HG03565 (cell line): ENCODE data around the gene COL26A1.

ENCODE experiments used
- ATAC-seq: cut with Tn5 transposase; IDR thresholded peaks from one replicate; pipeline ENCODE4 v1.9.1; 2021; ENCODE audit warnings: mild to moderate bottlenecking, moderate library complexity; ENCODE audit not compliant: unreplicated experiment

The COL26A1 gene

GRCh38 chr7:101368422-101369165, 5.9 kb downstream of the COL26A1 start:
- ATAC-seq = no peak

- ATAC-seq = no peak
These were observed 8.2 kb downstream of the COL26A1 start for GRCh38 chr7:101370836-101371235.

GRCh38 chr7:101373812-101374614, 11.3 kb downstream of the COL26A1 start:
- no peak for ATAC-seq

GRCh38 chr7:101374990-101375389, 12.3 kb downstream of the COL26A1 start:
- ATAC-seq = no peak

- no peak for ATAC-seq
These were observed 13.9 kb downstream of the COL26A1 start for GRCh38 chr7:101376601-101377000.

- ATAC-seq = no peak
These were observed 14.6 kb downstream of the COL26A1 start for GRCh38 chr7:101377189-101377736.

- ATAC-seq = no peak
These were observed 16.1 kb downstream of the COL26A1 start for GRCh38 chr7:101378751-101379174.

- no peak for ATAC-seq
These were observed 16.6 kb downstream of the COL26A1 start for GRCh38 chr7:101379302-101379701.

- no peak for ATAC-seq
These were observed 19.0 kb downstream of the COL26A1 start for GRCh38 chr7:101381549-101382111.

GRCh38 chr7:101382937-101383336, 20.3 kb downstream of the COL26A1 start:
- ATAC-seq = no peak

- ATAC-seq = no peak
These were observed 23.5 kb downstream of the COL26A1 start for GRCh38 chr7:101386177-101386557.

GRCh38 chr7:101386558-101387231, 24.0 kb downstream of the COL26A1 start:
- ATAC-seq = no peak

- peak; percentile 94 for ATAC-seq
These were observed 28.2 kb downstream of the COL26A1 start for GRCh38 chr7:101390901-101391301.

- no peak for ATAC-seq
These were observed 29.3 kb downstream of the COL26A1 start for GRCh38 chr7:101391991-101392390.

- no peak for ATAC-seq
These were observed 31.2 kb downstream of the COL26A1 start for GRCh38 chr7:101393865-101394264.

- ATAC-seq = no peak
These were observed 32.7 kb downstream of the COL26A1 start for GRCh38 chr7:101395376-101395775.

- ATAC-seq = no peak
These were observed 34.6 kb downstream of the COL26A1 start for GRCh38 chr7:101397243-101397642.

- ATAC-seq = no peak
These were observed 35.2 kb downstream of the COL26A1 start for GRCh38 chr7:101397770-101398324.

GRCh38 chr7:101398396-101399289, 36.0 kb downstream of the COL26A1 start:
- no peak for ATAC-seq

- ATAC-seq = no peak
These were observed 37.1 kb downstream of the COL26A1 start for GRCh38 chr7:101399759-101400158.
